HL-60/S4 treated with phorbol 12-myristate 13-acetate at 8.2 ng/mL for 4 days and 3 days (cell line): ENCODE measurements around the gene EN2.

Source experiments
- in situ Hi-C: fragments of 300-500 bp; cut with MboI; formaldehyde crosslinking; loops from 2 replicates; pipeline ENCODE4 v1.15.0; 2022; ENCODE audit warnings: low sequenced_read_pairs

EN2 gene

GRCh38 chr7:155484483-155485399 lies 26.8 kb downstream of the EN2 start:
- in situ Hi-C loops, result no loop called here

GRCh38 chr7:155486783-155487508 lies 29.0 kb downstream of the EN2 start:
- in situ Hi-C loops, result no loop called here

GRCh38 chr7:155487509-155488482 lies 29.9 kb downstream of the EN2 start:
- in situ Hi-C loops, result no loop called here

GRCh38 chr7:155488483-155489127 lies 30.7 kb downstream of the EN2 start:
- in situ Hi-C loops, result no loop called here

- in situ Hi-C loops, result no loop called here
Measured at GRCh38 chr7:155489158-155489840, 31.4 kb downstream of the EN2 start.

- in situ Hi-C loops, result no loop called here
Measured at GRCh38 chr7:155489862-155490696, 32.1 kb downstream of the EN2 start.

- in situ Hi-C loops, result no loop called here
Measured at GRCh38 chr7:155490697-155491628, 33.0 kb downstream of the EN2 start.

- in situ Hi-C loops, result no loop called here
Measured at GRCh38 chr7:155491812-155492211, 33.9 kb downstream of the EN2 start.

GRCh38 chr7:155493744-155494538 lies 36.0 kb downstream of the EN2 start:
- in situ Hi-C loops, result no loop called here

- in situ Hi-C loops, result no loop called here
Measured at GRCh38 chr7:155494551-155494950, 36.6 kb downstream of the EN2 start.

GRCh38 chr7:155495440-155496248 lies 37.7 kb downstream of the EN2 start:
- in situ Hi-C loops, result no loop called here

GRCh38 chr7:155496267-155497005 lies 38.5 kb downstream of the EN2 start:
- in situ Hi-C loops, result no loop called here

- in situ Hi-C loops, result no loop called here
Measured at GRCh38 chr7:155497149-155497901, 39.4 kb downstream of the EN2 start.

- in situ Hi-C loops, result no loop called here
Measured at GRCh38 chr7:155505422-155505793, 47.5 kb downstream of the EN2 start.

GRCh38 chr7:155506854-155507337 lies 49.0 kb downstream of the EN2 start:
- in situ Hi-C loops, result no loop called here
